GM12878 (cell line): Measurements from ENCODE around the gene SNX12. TPM values are rescaled to one million over a fixed set of nuclear protein-coding genes. Genes with fewer than 3 reads are reported as not detected.

ENCODE experiments used
- ATAC-seq: fragments of 200-7000 bp; cut with Tn5 transposase; 3 replicates; pipeline ENCODE4 v1.9.1; 2020; ENCODE audit warnings: mild to moderate bottlenecking, moderate library complexity
- BruUV-seq: library from RNA; stranded (reverse); fragments of 400-500 nt; replicated peaks from 2 replicates; lab custom pipeline; 2021; lab: Mats Ljungman, UMichigan
- CTCF ChIA-PET: fragments of 300-600 bp; sonication (Branson Sonifier 250); formaldehyde crosslinking; extraction: SDS; loops from one replicate; lab custom pipeline; 2021; ENCODE audit warnings: inconsistent platforms; lab: Yijun Ruan, JAX
- POLR2A ChIA-PET: fragments of 350-600 bp; formaldehyde crosslinking; extraction: SDS; loops from one replicate; lab custom pipeline; 2021; ENCODE audit warnings: inconsistent platforms; lab: Charles Lee
- RAD21 ChIA-PET: fragments of 300-600 bp; sonication (Branson Sonifier 250); formaldehyde crosslinking; loops from one replicate; lab custom pipeline; 2023; ENCODE audit warnings: antibody characterized with exemption; ENCODE audit not compliant: unreplicated experiment; lab: Charles Lee
- SMC1A ChIA-PET: fragments of 300-600 bp; sonication (Branson Sonifier 250); formaldehyde crosslinking; loops from one replicate; lab custom pipeline; 2023; ENCODE audit not compliant: unreplicated experiment, uncharacterized antibody; lab: Charles Lee
- DNase-seq: peaks from one replicate; pipeline ENCODE4 v3.0.0-alpha.2; 2011; ENCODE audit warnings: low read depth, low spot score
- FAIRE-seq: peaks from 3 replicates; lab custom pipeline; 2011; peaks lifted over from hg19 to GRCh38; lab: Jason Lieb, UNC
- H2AFZ ChIP-seq: 2 replicates; pipeline ENCODE4 v1.6.0; 2011; ENCODE audit warnings: low read depth, low read length, control low read depth; ENCODE audit not compliant: control insufficient read depth
- H3K27ac ChIP-seq: 2 replicates; pipeline ENCODE4 v1.5.1; 2011; ENCODE audit warnings: control low read depth; ENCODE audit not compliant: control insufficient read depth, insufficient read depth
- H3K27me3 ChIP-seq, 2 experiments: replicated peaks in 1 of 2; 2 replicates each; pipeline versions ENCODE4 v1.6.0 to v1.6.1; 2011; ENCODE audit warnings: low read length in 1 of 2; ENCODE audit not compliant: control insufficient read depth in 2 of 2, insufficient read depth in 2 of 2
- H3K36me3 ChIP-seq, 2 experiments: 2 replicates each; pipeline ENCODE4 v1.5.1; 2011; ENCODE audit warnings: low read length in 1 of 2; ENCODE audit not compliant: control insufficient read depth in 2 of 2, insufficient read depth in 2 of 2
- H3K4me1 ChIP-seq: 2 replicates; pipeline ENCODE4 v1.6.1; 2011; ENCODE audit warnings: mild to moderate bottlenecking, low read length, moderate library complexity, mixed read lengths; ENCODE audit not compliant: control insufficient read depth, insufficient read depth
- H3K4me2 ChIP-seq: 2 replicates; pipeline ENCODE4 v1.6.0; 2011; ENCODE audit warnings: control low read depth; ENCODE audit not compliant: control insufficient read depth, insufficient read depth
- H3K4me3 ChIP-seq: fragments of 200-600 bp; sonication (generic); 2 replicates; pipeline ENCODE4 v1.5.1; 2016
- H3K79me2 ChIP-seq: 2 replicates; pipeline ENCODE4 v1.6.0; 2011; ENCODE audit warnings: low read length; ENCODE audit not compliant: control insufficient read depth, insufficient read depth
- H3K9ac ChIP-seq: 2 replicates; pipeline ENCODE4 v1.8.0; 2011; ENCODE audit warnings: low read length, control low read depth, mixed read lengths; ENCODE audit not compliant: control insufficient read depth, insufficient read depth
- H3K9me3 ChIP-seq: replicated peaks from 3 replicates; pipeline ENCODE4 v1.5.1; 2011; ENCODE audit warnings: mild to moderate bottlenecking, low read length; ENCODE audit not compliant: control insufficient read depth, insufficient read depth
- H4K20me1 ChIP-seq: 2 replicates; pipeline ENCODE4 v1.6.0; 2011; ENCODE audit not compliant: control insufficient read depth, insufficient read depth
- BCL11A ChIP-seq: IDR thresholded peaks from 2 replicates; pipeline ENCODE4 v1.6.1; 2011; ENCODE audit warnings: low read depth, low read length
- BCLAF1 ChIP-seq: fragments of 450-650 bp; IDR thresholded peaks from 2 replicates; pipeline ENCODE4 v1.6.1; 2017; ENCODE audit warnings: antibody characterized with exemption, mild to moderate bottlenecking, moderate library complexity
- CEBPB ChIP-seq, 2 experiments: fragments of 150-350 bp in 1 of 2; IDR thresholded peaks; 2 replicates each; pipeline ENCODE4 v1.6.1; 2012 to 2014; ENCODE audit warnings: low read depth in 2 of 2, low read length in 2 of 2, borderline replicate concordance in 1 of 2, inconsistent platforms in 1 of 2
- CHD2 ChIP-seq: IDR thresholded peaks from 2 replicates; pipeline ENCODE4 v1.6.1; 2011; ENCODE audit warnings: low read depth, low read length, improper control_type of control experiment, borderline replicate concordance
- CTCF ChIP-seq, 3 experiments: IDR thresholded peaks in 2 of 3; conservative IDR thresholded peaks in 1 of 3; 2 replicates each; pipeline ENCODE4 v1.5.1; 2011; ENCODE audit warnings: low read depth in 3 of 3, low read length in 3 of 3, mild to moderate bottlenecking in 3 of 3, control low read depth in 2 of 3, moderate library complexity in 2 of 3, inconsistent platforms in 1 of 3, mixed read lengths in 1 of 3; ENCODE audit not compliant: control insufficient read depth in 2 of 3, insufficient read depth in 1 of 3; ENCODE audit errors: extremely low read depth in 1 of 3
- DPF2 ChIP-seq: fragments of 450-650 bp; IDR thresholded peaks from 2 replicates; pipeline ENCODE4 v1.6.1; 2017; ENCODE audit warnings: mild to moderate bottlenecking
- ETV6 ChIP-seq, 2 experiments: fragments of 450-650 bp in 1 of 2; IDR thresholded peaks in 1 of 2; conservative IDR thresholded peaks in 1 of 2; 2 replicates each; pipeline ENCODE4 v1.6.1; 2014; ENCODE audit warnings: antibody characterized with exemption in 1 of 2, borderline replicate concordance in 1 of 2, low read depth in 1 of 2, mild to moderate bottlenecking in 1 of 2, moderate library complexity in 1 of 2
- HDAC6 ChIP-seq: fragments of 200-600 bp; sonication (generic); IDR thresholded peaks from one replicate; pipeline ENCODE4 v1.8.0; 2017; ENCODE audit warnings: antibody characterized with exemption; ENCODE audit not compliant: unreplicated experiment
- MEF2A ChIP-seq: IDR thresholded peaks from 2 replicates; pipeline ENCODE4 v1.6.1; 2011; ENCODE audit warnings: low read depth, mild to moderate bottlenecking, low read length, moderate library complexity; ENCODE audit not compliant: insufficient read depth
- MYC ChIP-seq: IDR thresholded peaks from 2 replicates; pipeline ENCODE4 v1.6.1; 2011; ENCODE audit warnings: mild to moderate bottlenecking, low read length, moderate library complexity, inconsistent platforms; ENCODE audit not compliant: insufficient read depth, insufficient replicate concordance, insufficient read length, severe bottlenecking
- NR2F1 ChIP-seq: fragments of 450-650 bp; conservative IDR thresholded peaks from 2 replicates; pipeline ENCODE4 v1.6.1; 2017; ENCODE audit warnings: mild to moderate bottlenecking
- PAX8 ChIP-seq: fragments of 450-650 bp; IDR thresholded peaks from 2 replicates; pipeline ENCODE4 v1.6.1; 2017; ENCODE audit warnings: mild to moderate bottlenecking, moderate library complexity
- PBX3 ChIP-seq: IDR thresholded peaks from 2 replicates; pipeline ENCODE4 v1.6.1; 2011; ENCODE audit warnings: mild to moderate bottlenecking, low read depth, low read length, moderate library complexity; ENCODE audit not compliant: insufficient replicate concordance
- RELB ChIP-seq: fragments of 450-650 bp; IDR thresholded peaks from 2 replicates; pipeline ENCODE4 v1.6.1; 2017; ENCODE audit warnings: low read depth, mild to moderate bottlenecking, moderate library complexity
- SMC3 ChIP-seq: IDR thresholded peaks from 2 replicates; pipeline ENCODE4 v1.6.1; 2011; ENCODE audit warnings: low read length, improper control_type of control experiment, borderline replicate concordance
- ZNF384 ChIP-seq: IDR thresholded peaks from 2 replicates; pipeline ENCODE4 v1.6.1; 2012; ENCODE audit warnings: low read depth, mild to moderate bottlenecking, low read length, improper control_type of control experiment, borderline replicate concordance
- WGBS: methylation state at CpG from one replicate; pipeline ENCODE4 v1.1.6; 2016; ENCODE audit warnings: low lambda C conversion rate; ENCODE audit not compliant: insufficient replicate concordance, insufficient coverage; ENCODE audit errors: missing lambda C conversion rate; 5-methylcytosine and 5-hydroxymethylcytosine counted together
- in situ Hi-C: fragments of 300-500 bp; cut with MboI; formaldehyde crosslinking; loops from 9 replicates; pipeline ENCODE4 v1.14.3; 2018; ENCODE audit warnings: mixed read lengths
- intact Hi-C: fragments of 100-400 bp; cut with micrococcal nuclease; formaldehyde crosslinking; loops from one replicate; pipeline ENCODE4 v1.14.2; 2022; ENCODE audit not compliant: unreplicated experiment
- polyA plus RNA-seq, 11 experiments: library from polyadenylated mRNA; depleted of rRNA in 4 of 11; unstranded in 6 of 11; stranded (reverse) in 5 of 11; fragments of >200 nt; fragmentation: Nextera tagmentation in 4 of 11; fragmentation: Illumina TruSeq in 1 of 11; extraction: Ambion mirVana in 4 of 11; extraction: Trizol in 1 of 11; gene quantifications; 1 replicate in 1 of 11; 2 replicates in 10 of 11; pipeline versions ENCODE4 v1.2.1 to v1.2.3, GENCODE V29; 2011 to 2016; ENCODE audit warnings: inconsistent platforms in 2 of 11, missing spikeins in 2 of 11, low read depth in 1 of 11
- total RNA-seq, 4 experiments: library from RNA; depleted of rRNA in 3 of 4; stranded (reverse); fragments of >200 nt in 3 of 4; fragmentation: Illumina TruSeq in 1 of 4; extraction: Trizol in 1 of 4; gene quantifications; 2 replicates each; pipeline versions ENCODE4 v1.2.1 to v1.2.3, GENCODE V29; 2013 to 2021

The SNX12 gene
- total and polyA plus RNA-seq, 10 of the 15 experiments (the other 5 are each of a cell fraction or from before 2014, with no cell fraction given) = 4.4 to 50.4 (median 34.2) TPM

- FAIRE-seq = no peak
- in situ Hi-C loops = no loop called here
- TF ChIP-seq HDAC6 (no peak), DPF2 (no peak), PAX8 (no peak), CHD2 (no peak), PBX3 (no peak), ETV6 (conservative IDR thresholded peaks at IDR 0.05 in 1 of 2, IDR thresholded peaks at IDR 0.05 in 1 of 2; ENCODE audit: borderline replicate concordance in 1 of 2, low read depth in 1 of 2) (no peak), NR2F1 (no peak), BCLAF1 (no peak), CEBPB (IDR thresholded peaks at IDR 0.05; ENCODE audit: borderline replicate concordance in 1 of 2, low read depth in 2 of 2, low read length in 2 of 2) (no peak), RELB (no peak), BCL11A (no peak), SMC3 (no peak), MYC (no peak), MEF2A (no peak), CTCF (IDR thresholded peaks at IDR 0.05 in 2 of 3, conservative IDR thresholded peaks at IDR 0.05 in 1 of 3; ENCODE audit: control insufficient read depth in 2 of 3, extremely low read depth in 1 of 3, insufficient read depth in 1 of 3, low read depth in 3 of 3, low read length in 3 of 3) (no peak), ZNF384 (no peak)
Observed at GRCh38 chrX:71082124-71082647, 14.1 kb upstream of the SNX12 start.

More at GRCh38 chrX:71082124-71082647, 14.1 kb upstream of the SNX12 start:
- no peaks in the 10 kb centered on the region for H3K79me2 ChIP-seq
- no TSS peak for BruUV-seq
- H3K27ac ChIP-seq = no peak overlapping the region
- no peak overlapping the region for H3K9ac ChIP-seq
- ChIA-PET SMC1A (no interaction called here), CTCF (interaction anchor here (0.6 kb wide), 1 partner anchor 144 kb away, joined by 3 read pairs; no protein-coding TSS in a partner anchor), POLR2A (no interaction called here), RAD21 (no interaction called here)
- no peaks in the 10 kb centered on the region for H3K9me3 ChIP-seq
- H4K20me1 ChIP-seq = no peaks in the 10 kb centered on the region
- no peak overlapping the region for H3K4me2 ChIP-seq
- DNase-seq (no peak), ATAC-seq (no peak)
- no peak overlapping the region for H2AFZ ChIP-seq
- H3K27me3 ChIP-seq = no peaks in the 10 kb centered on the region
- WGBS = 15% methylated on average over 2 of the region's 5 CpGs
- no peaks in the 10 kb centered on the region for H3K36me3 ChIP-seq
- H3K4me3 ChIP-seq = no peak overlapping the region
- no peaks in the 10 kb centered on the region for H3K4me1 ChIP-seq
- intact Hi-C loops = no loop called here
